Bronchial epithelial cell (primary cell): ENCODE data around the gene MRPL14. TPM values are rescaled to one million over a fixed set of nuclear protein-coding genes. Genes with fewer than 3 reads are reported as not detected.

Experiments used
- DNase-seq: peaks from one replicate; pipeline ENCODE4 v3.0.0-alpha.2; 2010; ENCODE audit warnings: low read depth
- FAIRE-seq: peaks from 2 replicates; lab custom pipeline; 2011; peaks lifted over from hg19 to GRCh38; lab: Jason Lieb, UNC
- H3K27me3 ChIP-seq: 2 replicates; pipeline ENCODE4 v1.5.1; 2011; ENCODE audit warnings: low read length; ENCODE audit not compliant: control insufficient read depth, insufficient read depth
- H3K36me3 ChIP-seq: 2 replicates; pipeline ENCODE4 v1.5.1; 2011; ENCODE audit warnings: low read length; ENCODE audit not compliant: control insufficient read depth, insufficient read depth
- H3K4me3 ChIP-seq: 2 replicates; pipeline ENCODE4 v1.5.1; 2011; ENCODE audit warnings: mild to moderate bottlenecking, low read depth, low read length, control low read depth
- CTCF ChIP-seq: IDR thresholded peaks from 2 replicates; pipeline ENCODE4 v1.5.1; 2011; ENCODE audit warnings: mild to moderate bottlenecking, moderate library complexity, low read length, control low read depth, inconsistent platforms; ENCODE audit not compliant: insufficient read depth, severe bottlenecking
- total RNA-seq: library from RNA; depleted of rRNA; stranded (reverse); fragments of >200 nt; gene quantifications from 2 replicates; pipeline ENCODE4 v1.2.1, GENCODE V29; 2014

The MRPL14 gene
- total RNA-seq, 1 donor from 2014 or later: 90.0 TPM

- H3K27me3 ChIP-seq: no peaks in the 10 kb centered on the region
- no peak for DNase-seq
- H3K36me3 ChIP-seq: no peaks in the 10 kb centered on the region
- peak overlapping the region; percentile 13 for H3K4me3 ChIP-seq
- TF ChIP-seq CTCF: no peak
- no peak for FAIRE-seq
These were observed 53.4 kb downstream of the MRPL14 start for GRCh38 chr6:44073612-44074438.

GRCh38 chr6:44072959-44073611 is 54.2 kb downstream of the MRPL14 start:
- H3K36me3 ChIP-seq: no peaks in the 10 kb centered on the region
- FAIRE-seq (no peak), DNase-seq (peak; percentile 67)
- H3K27me3 ChIP-seq: no peaks in the 10 kb centered on the region
- H3K4me3 ChIP-seq: peak overlapping the region; percentile 39
- TF ChIP-seq CTCF: no peak

- DNase-seq (no peak), FAIRE-seq (no peak)
- no peaks in the 10 kb centered on the region for H3K27me3 ChIP-seq
- TF ChIP-seq CTCF: no peak
- H3K36me3 ChIP-seq: no peaks in the 10 kb centered on the region
- H3K4me3 ChIP-seq: no peak overlapping the region
These were observed 54.7 kb downstream of the MRPL14 start for GRCh38 chr6:44072452-44072958.

- H3K36me3 ChIP-seq: no peaks in the 10 kb centered on the region
- no peak for FAIRE-seq
- TF ChIP-seq CTCF: no peak
- H3K4me3 ChIP-seq: no peak overlapping the region
- peak; percentile 76 for DNase-seq
- H3K27me3 ChIP-seq: no peaks in the 10 kb centered on the region
These were observed 55.4 kb downstream of the MRPL14 start for GRCh38 chr6:44071670-44072451.

GRCh38 chr6:44068607-44069296 is 58.5 kb downstream of the MRPL14 start:
- DNase-seq (no peak), FAIRE-seq (no peak)
- Histone ChIP-seq H3K36me3 (no peaks in the 10 kb centered on the region), H3K27me3 (no peaks in the 10 kb centered on the region), H3K4me3 (no peak overlapping the region)
- no peak for TF ChIP-seq CTCF
